ENCODE measurements around the gene RBM10. TPM values are rescaled to one million over a fixed set of nuclear protein-coding genes. Genes with fewer than 3 reads are reported as not detected.
A peak's percentile ranks its signal among the peaks of the same experiment; 100 is the strongest.
"Not testable (repeated sequence)": the region's sequence is repeated elsewhere in the genome, so short reads cannot be mapped to it uniquely, and the experiment has no call there.

Gene RBM10
- total RNA-seq, 1 donor from 2014 or later: 61.9 TPM

DNA sequence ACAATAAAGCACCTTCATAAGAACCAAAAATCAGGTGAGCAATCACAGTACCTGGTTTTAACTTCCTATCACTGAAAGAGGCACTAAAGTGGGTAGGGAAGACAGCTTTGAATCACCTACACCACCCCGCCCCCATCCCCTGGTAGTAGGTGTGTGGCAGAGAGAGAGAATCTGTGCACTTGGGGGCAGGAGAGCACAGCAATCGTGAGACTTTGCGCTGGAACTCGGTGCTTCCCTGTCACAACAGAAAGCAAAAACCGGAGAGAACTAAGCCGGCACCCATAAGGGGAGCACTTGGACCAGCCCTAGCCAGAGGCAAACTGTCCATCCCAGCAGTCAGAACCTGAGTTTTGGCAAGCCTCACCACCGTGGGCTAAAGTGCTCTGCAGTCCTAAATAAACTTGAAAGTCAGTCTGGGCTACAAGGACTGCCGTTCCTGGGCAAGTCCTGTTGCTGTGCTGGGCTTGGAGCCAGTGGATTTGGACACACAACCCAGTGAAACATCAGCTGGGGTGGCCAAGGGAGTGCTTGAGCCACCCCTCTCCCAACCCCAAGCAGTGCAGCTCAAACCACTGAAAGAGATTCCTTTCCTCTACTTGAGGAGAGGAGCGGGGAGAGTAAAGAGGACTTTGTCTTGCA is 32.6 kb upstream of the RBM10 start:
- H3K27me3 Mint-ChIP-seq: no peaks in the 10 kb centered on the region

DNA sequence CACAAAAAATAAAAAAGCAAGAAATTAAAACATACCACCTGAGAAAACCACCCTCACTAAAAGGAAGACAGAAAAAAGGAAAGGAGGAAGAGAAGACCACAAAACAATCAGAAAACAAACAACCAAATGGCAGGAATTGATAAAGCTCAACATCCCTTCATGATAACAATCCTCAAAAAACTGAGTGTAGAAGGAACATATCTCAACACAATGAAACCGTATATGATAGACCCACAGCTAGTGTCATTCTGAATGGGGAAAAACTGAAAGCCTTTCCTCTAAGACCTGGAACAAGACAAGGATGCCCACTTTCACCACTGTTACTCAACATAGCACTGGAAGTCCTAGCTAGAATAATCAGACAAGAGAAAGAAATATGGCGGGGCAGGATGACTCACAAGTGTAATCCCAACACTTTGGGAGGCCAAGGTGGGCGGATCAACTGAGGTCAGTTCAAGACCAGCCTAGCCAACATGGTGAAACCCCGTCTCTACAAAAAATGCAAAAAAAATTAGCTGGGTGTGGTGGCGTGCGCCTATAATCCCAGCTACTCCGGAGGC is 28.4 kb upstream of the RBM10 start:
- not testable (repeated sequence) for H3K4me3 Mint-ChIP-seq; DNase-seq (ENCODE audit: extremely low spot score, unreplicated experiment); H3K36me3 Mint-ChIP-seq; H3K27ac Mint-ChIP-seq; H3K4me1 Mint-ChIP-seq (ENCODE audit: unreplicated experiment); H3K27me3 Mint-ChIP-seq; H3K9me3 Mint-ChIP-seq

More for the DNA sequence above, 32.6 kb upstream of the RBM10 start:
- Mint-ChIP-seq H3K4me3 (no peak overlapping the region), H3K27ac (no peak overlapping the region), H3K36me3 (no peaks in the 10 kb centered on the region), H3K4me1 (ENCODE audit: unreplicated experiment) (no peaks in the 10 kb centered on the region), H3K9me3 (no peaks in the 10 kb centered on the region)
- TF ChIP-seq, protein P1, sequence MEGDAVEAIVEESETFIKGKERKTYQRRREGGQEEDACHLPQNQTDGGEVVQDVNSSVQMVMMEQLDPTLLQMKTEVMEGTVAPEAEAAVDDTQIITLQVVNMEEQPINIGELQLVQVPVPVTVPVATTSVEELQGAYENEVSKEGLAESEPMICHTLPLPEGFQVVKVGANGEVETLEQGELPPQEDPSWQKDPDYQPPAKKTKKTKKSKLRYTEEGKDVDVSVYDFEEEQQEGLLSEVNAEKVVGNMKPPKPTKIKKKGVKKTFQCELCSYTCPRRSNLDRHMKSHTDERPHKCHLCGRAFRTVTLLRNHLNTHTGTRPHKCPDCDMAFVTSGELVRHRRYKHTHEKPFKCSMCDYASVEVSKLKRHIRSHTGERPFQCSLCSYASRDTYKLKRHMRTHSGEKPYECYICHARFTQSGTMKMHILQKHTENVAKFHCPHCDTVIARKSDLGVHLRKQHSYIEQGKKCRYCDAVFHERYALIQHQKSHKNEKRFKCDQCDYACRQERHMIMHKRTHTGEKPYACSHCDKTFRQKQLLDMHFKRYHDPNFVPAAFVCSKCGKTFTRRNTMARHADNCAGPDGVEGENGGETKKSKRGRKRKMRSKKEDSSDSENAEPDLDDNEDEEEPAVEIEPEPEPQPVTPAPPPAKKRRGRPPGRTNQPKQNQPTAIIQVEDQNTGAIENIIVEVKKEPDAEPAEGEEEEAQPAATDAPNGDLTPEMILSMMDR (conservative IDR thresholded peaks at IDR 0.05): no peak
- no peak for DNase-seq (ENCODE audit: extremely low spot score, unreplicated experiment)

DNA sequence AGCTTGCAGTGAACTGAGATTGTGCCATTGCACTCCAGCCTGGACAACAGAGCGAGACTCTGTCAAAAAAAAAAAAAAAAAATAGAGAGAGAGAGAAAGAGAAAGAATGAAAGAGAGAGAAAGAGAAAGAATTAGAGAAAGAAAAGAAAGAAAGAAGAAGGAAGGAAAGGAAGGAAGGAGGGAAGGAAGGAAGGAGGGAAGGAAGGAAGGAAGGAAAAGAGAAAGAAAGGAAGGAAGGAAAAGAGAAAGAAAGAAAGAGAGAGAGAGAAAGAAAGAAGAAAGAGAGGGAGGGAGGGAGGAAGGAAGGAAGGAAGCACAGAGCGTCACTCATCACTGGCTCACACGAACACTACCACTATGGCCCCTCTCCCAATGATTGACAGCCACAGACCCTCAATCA is 20.6 kb upstream of the RBM10 start:
- DNase-seq (ENCODE audit: extremely low spot score, unreplicated experiment); H3K4me3 Mint-ChIP-seq; H3K27me3 Mint-ChIP-seq; H3K9me3 Mint-ChIP-seq; H3K4me1 Mint-ChIP-seq (ENCODE audit: unreplicated experiment); H3K27ac Mint-ChIP-seq; H3K36me3 Mint-ChIP-seq: not testable (repeated sequence)

DNA sequence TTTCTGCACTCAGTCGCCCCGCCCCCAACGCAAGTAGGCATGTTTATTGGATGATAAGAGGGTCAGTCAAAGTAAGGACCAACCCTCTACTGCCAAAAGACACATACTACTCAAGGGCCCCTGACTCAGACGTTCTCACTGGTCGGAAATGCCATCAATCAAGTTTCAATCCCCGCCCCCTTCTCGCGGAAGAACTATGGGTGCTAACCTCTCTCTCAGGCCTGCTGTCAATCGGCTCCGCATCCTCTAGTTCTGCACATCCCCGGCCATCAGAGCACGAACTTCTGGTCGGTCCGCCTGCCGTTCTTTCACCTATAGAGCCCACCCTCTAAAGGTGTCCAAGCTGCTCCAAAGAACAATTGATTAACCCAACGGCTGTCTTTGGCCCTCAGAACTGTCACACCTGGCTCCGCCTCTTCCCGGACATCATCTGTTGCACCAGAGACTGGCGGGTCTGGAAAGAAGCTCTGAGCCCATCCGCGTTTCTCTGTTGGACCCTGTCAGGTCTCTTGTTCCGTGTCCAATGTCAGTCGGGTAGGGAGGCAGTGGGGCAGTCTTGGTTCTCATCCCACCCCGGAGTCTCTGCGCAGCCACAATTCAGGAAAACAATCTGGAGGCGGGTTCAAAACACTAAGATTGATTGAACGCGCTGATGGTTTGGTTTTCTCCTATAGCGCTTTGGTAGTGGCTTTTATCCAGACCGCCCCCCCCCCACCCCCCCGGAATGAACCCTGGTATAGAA is 15.7 kb upstream of the RBM10 start:
- Mint-ChIP-seq H3K36me3 (no peaks in the 10 kb centered on the region), H3K27me3 (no peaks in the 10 kb centered on the region), H3K9me3 (no peaks in the 10 kb centered on the region), H3K27ac (peak overlapping the region; percentile 87), H3K4me1 (ENCODE audit: unreplicated experiment) (no peaks in the 10 kb centered on the region), H3K4me3 (peak overlapping the region; percentile 98)
- DNase-seq (ENCODE audit: extremely low spot score, unreplicated experiment): peak; percentile 85
- TF ChIP-seq, protein P1 (conservative IDR thresholded peaks at IDR 0.05): no peak

DNA sequence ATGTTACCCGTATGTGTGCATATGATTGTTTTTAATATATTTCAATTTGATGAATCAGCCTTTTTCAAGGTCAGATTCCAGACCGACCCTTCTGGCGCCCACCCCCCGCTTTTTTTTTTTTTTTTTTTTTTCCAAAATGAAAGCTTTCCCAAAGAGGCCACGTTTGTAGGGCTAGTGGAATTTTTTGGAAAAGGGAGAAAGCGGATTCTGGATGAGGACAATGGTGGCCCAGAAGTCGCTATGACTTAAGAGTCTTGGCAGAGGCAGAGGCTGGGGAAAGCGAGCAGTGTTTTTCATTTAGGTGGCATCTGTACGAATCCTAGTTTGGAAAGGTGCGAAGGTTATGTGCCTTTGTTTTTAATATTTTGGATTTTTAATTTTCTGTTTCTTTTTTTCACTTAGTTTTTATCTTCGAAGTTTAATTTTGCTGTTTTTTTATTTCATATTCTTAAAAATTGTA is 15.1 kb upstream of the RBM10 start:
- peak overlapping the region; percentile 98 for H3K4me3 Mint-ChIP-seq
- H3K27me3 Mint-ChIP-seq: no peaks in the 10 kb centered on the region
- TF ChIP-seq, protein P1 (conservative IDR thresholded peaks at IDR 0.05): no peak
- no peaks in the 10 kb centered on the region for H3K36me3 Mint-ChIP-seq
- H3K4me1 Mint-ChIP-seq (ENCODE audit: unreplicated experiment): no peaks in the 10 kb centered on the region
- no peak for DNase-seq (ENCODE audit: extremely low spot score, unreplicated experiment)
- no peak overlapping the region for H3K27ac Mint-ChIP-seq
- H3K9me3 Mint-ChIP-seq: no peaks in the 10 kb centered on the region

DNA sequence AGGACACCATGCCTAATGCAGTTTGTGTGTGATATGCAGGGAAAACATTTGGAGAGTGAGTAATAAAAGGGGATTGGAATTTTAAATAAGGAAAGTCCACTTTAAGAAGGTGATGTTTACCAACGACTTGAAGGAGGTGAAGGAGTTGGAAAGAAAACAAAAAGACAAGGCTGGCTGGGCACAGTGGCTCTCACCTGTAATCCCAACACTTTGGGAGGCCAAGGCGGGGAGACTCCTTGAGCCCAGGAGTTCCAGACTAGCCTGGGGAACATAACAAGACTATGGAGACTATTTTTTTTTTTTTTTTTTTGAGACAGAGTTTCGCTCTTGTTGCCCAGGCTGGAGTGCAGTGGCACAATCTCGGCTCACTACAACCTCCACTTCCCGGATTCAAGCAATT is 11.5 kb upstream of the RBM10 start:
- no peaks in the 10 kb centered on the region for H3K4me1 Mint-ChIP-seq (ENCODE audit: unreplicated experiment)
- no peaks in the 10 kb centered on the region for H3K27me3 Mint-ChIP-seq
- H3K27ac Mint-ChIP-seq: no peak overlapping the region
- no peak for DNase-seq (ENCODE audit: extremely low spot score, unreplicated experiment)
- H3K4me3 Mint-ChIP-seq: no peak overlapping the region
- H3K36me3 Mint-ChIP-seq: no peaks in the 10 kb centered on the region
- H3K9me3 Mint-ChIP-seq: no peaks in the 10 kb centered on the region
- TF ChIP-seq, protein P1 (conservative IDR thresholded peaks at IDR 0.05): no peak

DNA sequence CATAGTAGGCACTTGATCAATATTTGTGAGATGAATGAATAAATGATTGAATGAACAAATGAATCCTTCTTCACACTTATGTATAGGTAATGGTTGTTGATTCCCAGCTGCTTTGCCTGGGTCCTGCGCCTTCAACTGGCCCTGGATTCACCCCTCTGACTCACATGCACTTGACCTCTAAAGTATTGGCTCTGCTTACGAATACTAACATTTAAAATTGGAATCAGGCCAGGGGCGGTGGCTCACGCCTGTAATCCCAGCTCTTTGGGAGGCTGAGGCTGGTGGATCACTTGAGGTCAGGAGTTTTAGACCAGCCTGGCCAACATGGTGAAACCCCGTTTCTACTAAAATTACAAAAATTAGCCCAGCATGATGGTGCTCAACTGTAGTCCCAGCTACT is 9.4 kb upstream of the RBM10 start:
- not testable (repeated sequence) for DNase-seq (ENCODE audit: extremely low spot score, unreplicated experiment); H3K9me3 Mint-ChIP-seq; H3K27me3 Mint-ChIP-seq; H3K36me3 Mint-ChIP-seq; H3K4me3 Mint-ChIP-seq; H3K27ac Mint-ChIP-seq; H3K4me1 Mint-ChIP-seq (ENCODE audit: unreplicated experiment)

All from type B pancreatic cell (in vitro differentiated cells).